Activated naive CD8-positive, alpha-beta T cell treated with anti-CD3 and anti-CD28 coated beads, Interleukin-2, amount 50 U/mL, for 24 hours (primary cell): ENCODE data around the gene TMEM107.

ENCODE experiments used
- ATAC-seq: fragments of 150-1000 bp; cut with Tn5 transposase; one replicate; pipeline ENCODE4 v1.10.0; 2021
- DNase-seq: peaks from one replicate; pipeline ENCODE4 v3.0.0; 2021
- H3K27ac Mint-ChIP-seq: one replicate; pipeline ENCODE4 v1.8.0; 2021; ENCODE audit warnings: mild to moderate bottlenecking, mixed read lengths
- H3K27me3 Mint-ChIP-seq: one replicate; pipeline ENCODE4 v1.8.0; 2021; ENCODE audit warnings: mixed read lengths
- H3K36me3 Mint-ChIP-seq: one replicate; pipeline ENCODE4 v1.8.0; 2021; ENCODE audit warnings: low read depth, mixed read lengths
- H3K4me1 Mint-ChIP-seq: one replicate; pipeline ENCODE4 v1.8.0; 2021; ENCODE audit warnings: mixed read lengths
- H3K4me3 Mint-ChIP-seq: one replicate; pipeline ENCODE4 v1.8.0; 2021; ENCODE audit warnings: mild to moderate bottlenecking, moderate library complexity, mixed read lengths
- H3K9me3 Mint-ChIP-seq: one replicate; pipeline ENCODE4 v1.8.0; 2021; ENCODE audit warnings: mixed read lengths

TMEM107 gene

DNA sequence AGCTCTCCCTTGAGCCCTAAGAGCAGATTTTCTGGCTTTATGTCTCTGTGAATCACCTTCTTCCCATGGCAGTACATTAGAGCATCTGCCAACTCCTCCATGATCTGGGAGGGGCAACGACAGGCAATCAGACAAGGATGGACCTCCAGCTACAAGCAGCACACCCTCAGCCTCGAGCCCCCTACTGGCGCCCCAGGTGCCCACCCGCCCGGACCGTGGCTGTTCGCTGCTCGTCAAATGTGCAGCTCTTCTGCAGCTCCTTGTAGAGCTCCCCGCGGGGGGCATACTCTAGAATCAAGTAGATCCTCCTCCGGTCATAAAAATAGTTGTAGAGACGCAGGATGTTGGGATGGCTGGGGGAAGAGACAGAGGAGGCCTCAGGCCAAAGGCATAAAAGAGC, 30.4 kb upstream of the TMEM107 start:
- peaks cover 24% of the 10 kb centered on the region for H3K4me1 Mint-ChIP-seq
- DNase-seq (no peak), ATAC-seq (no peak)
- H3K9me3 Mint-ChIP-seq: no peaks in the 10 kb centered on the region
- peaks cover 55% of the 10 kb centered on the region for H3K36me3 Mint-ChIP-seq
- H3K4me3 Mint-ChIP-seq: no peak overlapping the region
- no peak overlapping the region for H3K27ac Mint-ChIP-seq
- H3K27me3 Mint-ChIP-seq: no peaks in the 10 kb centered on the region

DNA sequence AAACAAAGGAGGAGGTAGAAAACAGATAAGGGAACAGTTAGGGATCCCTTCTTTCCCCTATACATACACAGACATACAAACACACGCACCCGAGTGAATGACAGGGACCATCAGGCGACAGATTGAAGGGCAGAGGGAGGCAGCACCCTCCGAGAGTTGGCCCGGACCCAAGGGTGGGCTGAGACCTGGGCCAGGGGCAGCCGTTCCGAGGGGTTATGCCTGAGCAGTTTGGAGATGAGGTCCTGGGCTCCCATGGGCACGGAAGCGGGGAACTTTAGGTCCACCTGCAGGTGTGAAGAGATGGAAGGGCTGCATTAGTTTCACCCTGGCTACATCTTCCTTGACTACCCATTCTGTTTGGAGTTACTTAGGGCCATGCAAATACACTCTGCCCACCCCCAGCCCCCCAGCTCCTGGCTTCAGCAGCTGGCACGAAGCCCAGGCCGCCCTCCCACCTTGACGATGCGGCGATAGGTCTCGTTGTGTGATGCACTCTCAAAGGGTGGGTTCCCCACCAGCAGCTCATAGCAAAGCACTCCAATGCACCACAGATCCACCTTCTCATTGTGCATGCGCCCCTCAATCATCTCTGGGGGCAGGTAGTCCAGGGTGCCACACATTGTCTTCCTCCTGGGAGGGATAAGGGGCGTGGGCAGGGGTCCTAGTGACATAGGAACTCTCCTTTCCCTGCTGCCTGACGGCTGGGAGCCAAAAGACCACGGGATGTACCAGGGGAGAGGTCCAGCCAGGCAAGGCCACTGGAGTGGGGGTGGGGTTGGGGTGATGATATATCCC, 28.8 kb upstream of the TMEM107 start:
- Mint-ChIP-seq H3K4me1 (peaks cover 20% of the 10 kb centered on the region), H3K36me3 (peaks cover 59% of the 10 kb centered on the region), H3K9me3 (no peaks in the 10 kb centered on the region), H3K4me3 (no peak overlapping the region), H3K27me3 (peaks cover 2% of the 10 kb centered on the region), H3K27ac (peak overlapping the region; percentile 59)
- ATAC-seq (no peak), DNase-seq (no peak)

DNA sequence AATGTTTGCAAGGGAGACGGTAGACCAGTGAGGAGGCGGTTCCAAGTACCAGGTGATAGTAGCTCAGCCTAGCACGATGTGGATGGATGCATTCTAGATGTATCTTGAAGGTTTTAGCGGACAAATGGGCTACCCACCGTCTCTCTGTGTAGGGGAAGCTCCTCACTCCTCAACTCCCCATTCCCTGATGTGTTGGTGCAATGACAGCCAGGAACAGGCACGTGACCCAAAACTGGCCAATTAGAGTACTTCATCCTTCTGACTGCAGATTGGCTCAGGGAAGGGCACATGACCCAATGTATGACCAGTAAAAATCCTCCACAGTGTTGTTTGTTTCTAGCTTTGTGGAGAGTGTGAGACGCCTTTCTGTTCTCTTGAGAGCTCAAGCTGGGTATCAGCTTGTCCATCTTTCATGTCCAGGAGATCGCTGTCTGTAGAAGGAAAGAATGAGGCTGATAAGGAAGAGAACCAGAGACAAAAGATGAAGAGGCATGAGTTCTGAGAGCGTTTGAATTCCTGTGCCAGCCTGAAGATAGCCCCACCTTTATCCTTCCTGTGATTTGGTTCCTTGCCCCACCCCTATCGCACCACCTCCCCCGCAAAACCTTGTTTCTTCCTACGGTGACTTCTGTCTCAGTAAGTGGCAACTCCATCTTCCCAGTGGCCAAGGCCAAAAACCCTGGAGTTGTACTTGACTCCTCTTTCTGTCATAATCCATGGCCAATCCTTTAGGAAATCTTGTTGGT, 16.1 kb upstream of the TMEM107 start:
- peak; percentile 57 for DNase-seq
- peaks cover 22% of the 10 kb centered on the region for H3K4me1 Mint-ChIP-seq
- no peaks in the 10 kb centered on the region for H3K27me3 Mint-ChIP-seq
- H3K27ac Mint-ChIP-seq: no peak overlapping the region
- no peak overlapping the region for H3K4me3 Mint-ChIP-seq
- no peaks in the 10 kb centered on the region for H3K36me3 Mint-ChIP-seq
- peak; percentile 6 for ATAC-seq
- no peaks in the 10 kb centered on the region for H3K9me3 Mint-ChIP-seq

DNA sequence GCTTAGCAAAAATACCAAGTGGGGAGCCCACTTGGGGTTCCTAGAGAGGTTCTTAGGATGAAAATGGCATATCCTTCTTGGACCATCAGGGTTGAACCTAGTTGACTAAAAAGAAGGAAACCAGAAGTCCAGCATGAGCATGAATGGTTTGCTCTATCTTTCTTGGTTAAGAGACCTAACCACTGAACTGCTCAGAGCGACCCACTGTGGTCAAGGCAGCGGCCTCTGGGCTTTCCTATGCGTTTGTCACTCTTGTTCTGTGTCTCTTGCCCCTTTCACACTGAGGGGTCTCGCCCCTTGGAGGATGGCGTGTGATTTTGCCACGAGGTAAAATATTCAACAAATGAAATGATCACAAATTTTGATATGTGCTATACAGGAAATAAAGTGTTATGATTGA, 14.3 kb upstream of the TMEM107 start:
- Mint-ChIP-seq H3K9me3 (no peaks in the 10 kb centered on the region), H3K36me3 (no peaks in the 10 kb centered on the region), H3K27me3 (no peaks in the 10 kb centered on the region), H3K27ac (peak overlapping the region; percentile 88), H3K4me1 (peaks cover 14% of the 10 kb centered on the region), H3K4me3 (no peak overlapping the region)
- DNase-seq (no peak), ATAC-seq (no peak)

DNA sequence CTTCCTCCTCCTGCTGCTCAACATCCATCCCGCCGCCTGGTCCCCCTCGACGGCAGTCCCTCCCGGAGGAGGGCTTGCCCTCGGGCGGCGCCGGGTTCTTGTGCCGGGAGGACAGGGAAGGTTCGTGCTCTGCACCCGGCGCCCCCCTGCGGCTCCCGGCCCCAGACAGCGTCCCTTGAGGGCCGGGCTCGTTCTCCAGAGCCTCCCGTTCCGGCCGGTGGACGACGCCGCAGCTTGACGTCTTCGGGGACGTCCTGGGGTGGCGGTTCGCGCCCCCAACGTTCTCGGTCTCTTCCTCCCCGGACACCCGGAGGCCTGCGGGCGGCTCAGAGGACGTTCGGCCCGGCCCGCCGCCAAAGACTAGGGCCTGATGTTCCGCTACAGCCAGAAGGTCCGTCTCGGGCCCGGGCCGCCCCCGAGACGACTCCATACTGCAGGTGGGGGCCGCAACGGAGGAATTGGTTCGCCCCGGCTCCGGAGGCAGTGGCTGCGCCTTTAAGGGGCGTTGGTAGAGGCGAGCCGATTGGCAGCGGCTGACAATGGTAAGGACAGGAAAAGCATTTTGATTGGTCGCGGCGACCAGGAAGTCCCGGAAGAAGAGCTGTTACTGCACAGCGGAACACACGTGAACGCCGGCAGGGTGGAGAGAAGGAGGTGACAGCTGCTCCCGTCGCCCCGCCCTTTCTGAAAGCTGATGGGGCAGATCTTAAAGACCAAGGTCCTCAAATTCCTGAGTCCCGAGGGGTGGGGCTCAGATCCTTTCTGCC, 13.7 kb upstream of the TMEM107 start, which contains the start of gene BORCS6:
TSS of gene BORCS6 (minus strand) at position 470 of the 767 bp plus-strand sequence. CDS start at position 430, 40 bp downstream.
- Mint-ChIP-seq H3K9me3 (no peaks in the 10 kb centered on the region), H3K4me1 (peaks cover 14% of the 10 kb centered on the region), H3K4me3 (no peak within 1 kb of the TSS), H3K27me3 (no peaks in the 10 kb centered on the region), H3K36me3 (no peaks in the 10 kb centered on the region), H3K27ac (peak within 1 kb of the TSS; percentile 88)
- DNase-seq (peak; percentile 93), ATAC-seq (peak; percentile 45)

DNA sequence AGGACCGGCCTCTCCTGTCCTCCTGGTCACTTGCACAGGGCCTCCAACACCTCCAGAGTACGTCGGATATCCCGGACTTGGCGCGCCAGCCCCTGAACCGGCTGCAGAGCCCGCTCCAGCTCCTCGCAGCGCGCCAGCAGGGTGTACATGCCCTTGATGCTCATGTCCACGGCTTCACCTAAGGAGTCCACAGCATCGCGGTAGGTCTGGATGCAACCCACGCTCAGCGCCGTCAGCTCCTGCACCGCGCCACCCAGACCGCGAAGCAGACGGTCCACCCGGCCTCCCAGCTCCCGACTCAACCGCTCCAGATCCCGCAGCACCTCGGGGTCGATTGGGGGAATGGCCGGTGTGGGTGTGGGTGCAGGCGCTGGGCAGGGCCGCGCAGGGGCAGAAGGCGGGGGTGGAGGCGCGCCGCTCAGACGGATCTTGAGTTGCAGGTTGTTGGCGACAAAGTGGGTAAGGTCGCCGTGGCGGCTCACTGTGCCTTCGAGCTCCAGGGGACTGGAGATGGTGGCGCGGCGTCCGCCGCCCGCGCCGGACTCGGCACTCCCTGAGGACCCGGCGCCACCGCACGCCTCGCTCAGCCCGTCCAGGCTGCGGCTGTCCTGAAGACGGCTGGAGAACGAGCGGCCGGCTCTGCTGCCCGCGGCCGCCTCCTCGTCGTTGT, 13.0 kb upstream of the TMEM107 start:
- Mint-ChIP-seq H3K4me1 (peaks cover 17% of the 10 kb centered on the region), H3K9me3 (no peaks in the 10 kb centered on the region), H3K27ac (no peak overlapping the region), H3K36me3 (no peaks in the 10 kb centered on the region), H3K4me3 (no peak overlapping the region), H3K27me3 (no peaks in the 10 kb centered on the region)
- no peak for ATAC-seq
- peak; percentile 34 for DNase-seq

DNA sequence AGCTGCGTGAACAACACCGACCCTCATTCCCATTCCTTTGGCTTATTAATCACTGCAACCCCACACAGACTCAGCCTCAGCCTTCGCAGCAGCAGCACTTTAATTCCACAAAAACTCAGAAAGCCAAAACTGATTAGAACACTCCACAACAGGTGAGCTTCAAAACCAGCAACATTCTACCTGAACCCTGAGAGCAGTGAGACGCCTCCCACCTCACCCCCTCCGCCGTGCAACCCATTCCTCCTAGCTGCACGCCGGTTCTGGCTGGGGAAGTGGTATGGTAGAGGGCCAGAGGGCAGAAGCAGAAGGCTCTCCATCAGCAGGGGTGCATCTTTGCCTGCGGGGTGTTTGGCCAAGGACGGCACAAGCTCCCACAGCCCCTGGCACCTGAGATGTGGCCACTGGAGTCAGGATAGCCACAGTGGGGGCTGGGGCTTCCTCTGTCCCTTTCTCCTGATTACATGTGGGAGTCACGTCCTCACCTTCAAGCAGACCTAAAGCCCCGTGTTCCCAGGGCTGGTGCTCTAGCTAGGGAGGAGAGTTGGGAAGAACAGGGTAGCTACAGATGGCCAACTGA, 12.2 kb upstream of the TMEM107 start:
- ATAC-seq (no peak), DNase-seq (peak; percentile 26)
- Mint-ChIP-seq H3K4me3 (no peak overlapping the region), H3K27me3 (no peaks in the 10 kb centered on the region), H3K36me3 (no peaks in the 10 kb centered on the region), H3K9me3 (no peaks in the 10 kb centered on the region), H3K27ac (no peak overlapping the region), H3K4me1 (peaks cover 17% of the 10 kb centered on the region)

DNA sequence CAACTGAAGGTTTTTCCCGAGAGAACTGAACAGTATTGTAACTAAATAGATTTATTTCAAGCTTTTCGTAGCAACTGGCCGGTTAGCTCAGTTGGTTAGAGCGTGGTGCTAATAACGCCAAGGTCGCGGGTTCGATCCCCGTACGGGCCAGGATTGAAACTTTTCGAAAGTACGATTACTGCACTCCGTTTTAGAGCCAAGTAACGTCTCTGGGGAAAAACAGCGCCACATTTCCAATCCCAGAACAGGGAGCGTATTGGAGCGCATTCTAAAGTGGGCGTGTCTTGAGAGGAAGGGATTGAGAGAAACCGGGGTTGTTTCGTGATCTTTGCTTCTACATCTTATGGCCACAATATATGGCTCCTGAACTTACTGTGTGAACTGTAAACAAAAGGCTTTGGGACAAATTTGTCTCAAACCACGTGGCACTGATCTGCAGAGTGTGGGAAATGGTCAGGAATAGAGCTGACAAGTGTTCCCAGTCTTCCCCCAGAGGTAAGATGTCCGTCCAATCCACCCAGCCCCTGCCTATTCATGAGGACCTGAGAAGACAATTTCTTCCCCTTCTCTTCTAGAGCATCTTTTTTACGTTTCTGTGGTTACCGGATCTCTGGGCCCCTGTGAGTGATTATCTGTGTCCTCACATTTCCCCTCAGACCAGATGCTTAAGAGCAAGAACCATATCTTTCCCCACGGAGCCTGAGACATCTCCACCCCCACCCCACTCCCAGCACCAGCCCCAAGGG, 11.5 kb upstream of the TMEM107 start:
- no peak overlapping the region for H3K27ac Mint-ChIP-seq
- no peaks in the 10 kb centered on the region for H3K27me3 Mint-ChIP-seq
- DNase-seq: peak; percentile 90
- no peak overlapping the region for H3K4me3 Mint-ChIP-seq
- ATAC-seq: peak; percentile 56
- peaks cover 17% of the 10 kb centered on the region for H3K4me1 Mint-ChIP-seq
- H3K36me3 Mint-ChIP-seq: no peaks in the 10 kb centered on the region
- H3K9me3 Mint-ChIP-seq: no peaks in the 10 kb centered on the region

DNA sequence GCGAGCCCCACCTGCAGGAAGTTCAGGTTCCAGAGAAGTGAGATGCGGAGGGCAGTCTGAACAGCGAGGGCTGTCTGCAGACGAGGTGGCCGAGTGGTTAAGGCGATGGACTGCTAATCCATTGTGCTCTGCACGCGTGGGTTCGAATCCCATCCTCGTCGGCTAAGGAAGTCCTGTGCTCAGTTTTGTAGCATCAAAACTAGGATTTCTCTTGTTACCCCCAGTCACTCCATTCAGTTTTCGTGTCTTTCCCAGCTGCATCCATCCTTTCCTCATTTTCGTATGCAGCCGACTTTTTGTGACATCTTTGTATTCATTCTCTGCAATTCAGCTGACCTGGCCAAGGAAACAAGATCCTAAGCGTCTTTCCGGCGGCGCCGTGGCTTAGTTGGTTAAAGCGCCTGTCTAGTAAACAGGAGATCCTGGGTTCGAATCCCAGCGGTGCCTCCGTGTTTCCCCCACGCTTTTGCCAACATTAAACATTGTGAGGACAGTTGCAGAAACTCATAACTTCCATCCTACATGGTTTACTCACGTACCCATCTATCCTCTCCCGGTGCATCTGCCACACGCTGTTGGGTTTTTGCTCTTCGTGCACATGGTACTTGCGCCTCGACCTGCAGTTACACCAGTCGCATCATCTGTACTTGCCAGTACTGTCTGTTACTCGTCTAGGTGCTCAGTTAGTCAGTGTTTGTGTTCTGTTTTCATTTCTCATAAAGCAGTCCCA, 10.8 kb upstream of the TMEM107 start:
- no peak overlapping the region for H3K4me3 Mint-ChIP-seq
- no peaks in the 10 kb centered on the region for H3K36me3 Mint-ChIP-seq
- ATAC-seq: peak; percentile 70
- H3K27me3 Mint-ChIP-seq: no peaks in the 10 kb centered on the region
- DNase-seq: peak; percentile 95
- H3K9me3 Mint-ChIP-seq: no peaks in the 10 kb centered on the region
- no peak overlapping the region for H3K27ac Mint-ChIP-seq
- peaks cover 19% of the 10 kb centered on the region for H3K4me1 Mint-ChIP-seq

DNA sequence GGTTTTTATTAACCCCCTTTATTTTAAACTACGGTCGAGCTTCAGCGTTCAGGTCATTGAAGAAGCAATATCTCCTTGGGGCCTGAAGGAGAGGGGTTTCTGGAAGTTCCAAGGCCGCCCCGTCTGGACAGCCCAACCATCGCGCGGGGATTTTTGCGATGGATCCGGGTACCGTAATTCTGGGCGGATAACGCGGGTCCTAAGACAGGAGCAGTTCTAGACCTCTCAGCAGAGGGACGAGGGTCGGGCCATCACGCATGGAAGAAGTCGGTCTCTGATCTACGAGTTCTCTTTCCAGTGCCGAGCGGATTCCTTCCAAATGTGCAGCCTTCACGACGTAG, 10.2 kb upstream of the TMEM107 start:
- Mint-ChIP-seq H3K27me3 (no peaks in the 10 kb centered on the region), H3K36me3 (no peaks in the 10 kb centered on the region)

DNA sequence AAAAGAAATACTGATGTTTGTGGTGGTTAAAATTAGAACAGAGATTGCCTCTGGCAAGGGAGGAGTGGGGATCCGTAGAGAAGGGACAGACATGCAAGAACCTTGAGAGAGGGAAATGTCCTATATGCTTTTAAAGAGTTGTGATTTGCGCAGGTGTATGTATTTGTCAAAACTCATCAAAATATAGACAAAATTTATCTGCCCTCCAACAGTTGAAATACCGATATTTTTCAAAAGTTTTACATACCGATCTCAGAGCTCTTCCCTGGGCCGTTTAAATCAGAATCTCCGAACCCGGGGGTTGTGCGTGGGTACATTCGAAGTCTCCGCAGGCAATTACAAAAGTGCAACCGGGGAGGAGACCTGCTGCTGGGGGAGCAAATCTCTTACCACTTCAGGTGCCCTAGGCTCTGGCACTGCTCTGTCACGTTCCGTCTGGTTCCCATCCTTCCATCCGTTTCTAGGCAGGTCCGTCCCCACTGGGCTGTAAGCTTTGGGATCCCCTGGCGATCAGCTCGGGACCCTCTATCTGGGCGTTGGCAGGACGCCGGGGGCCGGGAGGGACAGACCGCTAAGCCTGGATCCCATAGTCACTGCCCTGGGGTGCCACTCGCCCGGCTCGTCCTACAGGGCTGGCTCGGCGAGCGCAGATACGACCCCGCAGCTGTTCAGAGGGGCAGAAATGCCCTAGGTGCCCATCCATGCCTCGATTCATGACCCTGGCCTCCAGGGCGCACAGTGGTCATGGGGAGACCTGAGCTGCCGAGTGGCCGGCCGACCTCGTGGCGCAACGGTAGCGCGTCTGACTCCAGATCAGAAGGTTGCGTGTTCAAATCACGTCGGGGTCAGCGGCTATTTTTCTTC, 9.6 kb upstream of the TMEM107 start:
- Mint-ChIP-seq H3K9me3 (no peaks in the 10 kb centered on the region), H3K36me3 (no peaks in the 10 kb centered on the region), H3K27me3 (no peaks in the 10 kb centered on the region), H3K4me3 (no peak overlapping the region), H3K4me1 (peaks cover 19% of the 10 kb centered on the region), H3K27ac (no peak overlapping the region)
- peak; percentile 94 for DNase-seq
- peak; percentile 14 for ATAC-seq

More for the DNA sequence above, 10.2 kb upstream of the TMEM107 start:
- Mint-ChIP-seq H3K4me3 (no peak overlapping the region), H3K27ac (no peak overlapping the region), H3K4me1 (peaks cover 20% of the 10 kb centered on the region), H3K9me3 (no peaks in the 10 kb centered on the region)
- ATAC-seq (no peak), DNase-seq (no peak)

DNA sequence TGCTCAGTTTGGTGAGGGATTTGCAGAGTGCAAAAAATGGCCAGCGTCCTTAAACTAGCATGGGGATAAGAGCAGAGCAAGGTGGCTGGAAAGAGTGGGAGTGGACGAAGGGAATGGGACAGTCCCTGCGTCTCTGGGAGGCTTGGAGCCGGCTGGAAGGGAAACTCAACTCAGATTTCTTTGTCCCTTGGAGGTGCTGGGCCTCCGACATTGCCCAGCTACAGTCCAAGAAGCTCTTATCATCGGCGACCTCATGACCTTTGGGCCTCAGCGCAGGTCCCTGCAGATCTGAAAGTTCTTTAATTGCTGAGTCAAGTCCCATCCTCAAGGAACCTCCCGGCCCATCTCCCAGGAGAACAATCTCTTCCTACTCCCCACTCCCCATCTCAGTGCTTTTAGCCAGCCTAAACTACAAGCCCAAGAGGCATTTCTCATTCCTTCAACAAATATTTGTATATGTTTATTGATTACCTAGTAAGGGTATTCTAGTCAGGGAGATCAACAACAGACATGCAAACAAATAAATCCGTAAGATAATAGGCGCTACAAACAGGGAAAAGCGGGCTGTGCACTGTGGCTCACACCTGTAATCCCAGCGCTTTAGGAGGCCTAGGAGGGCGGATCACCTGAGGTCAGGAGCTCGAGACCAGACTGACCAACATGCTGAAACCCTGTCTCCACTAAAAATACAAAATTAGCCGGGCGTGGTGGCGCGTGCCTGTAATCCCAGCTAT, 985 bp upstream of the TMEM107 start:
- Mint-ChIP-seq H3K4me1 (peaks cover 50% of the 10 kb centered on the region), H3K4me3 (peak overlapping the region; percentile 95), H3K27ac (peak overlapping the region; percentile 82), H3K9me3 (no peaks in the 10 kb centered on the region), H3K36me3 (peaks cover 6% of the 10 kb centered on the region), H3K27me3 (no peaks in the 10 kb centered on the region)
- ATAC-seq (no peak), DNase-seq (no peak)
